NCI-H748 (cell line): Measurements from ENCODE around the gene JARID2.
"Not testable (repeated sequence)": the region's sequence is repeated elsewhere in the genome, so short reads cannot be mapped to it uniquely, and the experiment has no call there.

Experiments used
- DNase-seq: peaks from one replicate; lab custom pipeline; 2025; ENCODE audit not compliant: unreplicated experiment; lab: John Stamatoyannopoulos, UW

Gene JARID2

GRCh38 chr6:15287670-15288375, 42.0 kb downstream of the JARID2 start:
- DNase-seq = no peak

DNA sequence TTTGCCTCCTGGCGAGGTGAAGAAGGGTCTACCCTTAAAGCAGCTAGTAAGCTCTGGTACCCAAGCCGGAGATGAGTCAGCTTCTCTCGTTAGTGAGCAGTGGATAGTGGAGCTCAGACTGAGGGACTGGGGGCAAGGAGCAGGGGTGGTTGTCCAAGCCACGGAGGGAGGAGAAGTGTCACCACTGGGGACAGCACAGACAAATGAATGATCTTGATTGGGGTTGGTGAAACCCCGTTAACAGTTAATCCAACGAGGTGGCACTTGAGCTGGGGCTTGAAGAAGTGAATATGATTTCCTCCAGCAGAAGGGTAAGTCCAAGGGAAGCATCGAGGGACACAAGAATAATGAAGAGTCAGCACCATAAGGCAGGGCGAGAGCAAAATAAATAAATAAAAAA, 43.0 kb downstream of the JARID2 start:
- DNase-seq = no peak

- DNase-seq = not testable (repeated sequence)
These were observed 43.6 kb downstream of the JARID2 start for GRCh38 chr6:15289456-15289855.

- no peak for DNase-seq
These were observed 44.3 kb downstream of the JARID2 start for GRCh38 chr6:15290067-15290680.

- no peak for DNase-seq
These were observed 45.3 kb downstream of the JARID2 start for GRCh38 chr6:15290962-15291704.

DNA sequence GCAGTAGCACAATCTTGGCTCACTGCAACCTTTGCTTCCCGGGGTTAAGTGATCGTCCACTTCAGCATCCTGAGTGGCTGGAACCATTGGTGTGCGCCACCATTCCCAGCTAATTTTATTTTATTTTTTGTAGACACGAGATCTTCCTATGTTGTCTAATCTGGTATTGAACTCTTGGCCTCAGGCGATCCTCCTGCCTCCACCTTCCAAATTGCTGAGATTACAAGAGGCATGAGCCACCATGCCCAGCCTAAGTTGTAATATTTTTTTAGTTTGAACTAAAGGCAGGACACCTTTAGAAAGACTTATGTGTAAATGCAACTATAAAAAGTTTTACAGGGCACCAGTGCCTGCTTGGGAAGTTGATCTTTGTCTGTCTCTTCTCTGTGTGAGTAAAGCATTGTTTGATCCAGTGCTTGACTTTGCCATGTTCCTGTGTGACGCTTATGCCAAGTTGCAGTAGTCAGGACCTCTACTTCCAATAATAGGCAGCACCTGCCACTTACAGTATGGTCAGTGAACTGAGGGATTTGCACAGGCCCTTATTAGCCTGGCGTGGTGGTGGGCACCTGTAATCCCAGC, 46.9 kb downstream of the JARID2 start:
- DNase-seq = no peak

DNA sequence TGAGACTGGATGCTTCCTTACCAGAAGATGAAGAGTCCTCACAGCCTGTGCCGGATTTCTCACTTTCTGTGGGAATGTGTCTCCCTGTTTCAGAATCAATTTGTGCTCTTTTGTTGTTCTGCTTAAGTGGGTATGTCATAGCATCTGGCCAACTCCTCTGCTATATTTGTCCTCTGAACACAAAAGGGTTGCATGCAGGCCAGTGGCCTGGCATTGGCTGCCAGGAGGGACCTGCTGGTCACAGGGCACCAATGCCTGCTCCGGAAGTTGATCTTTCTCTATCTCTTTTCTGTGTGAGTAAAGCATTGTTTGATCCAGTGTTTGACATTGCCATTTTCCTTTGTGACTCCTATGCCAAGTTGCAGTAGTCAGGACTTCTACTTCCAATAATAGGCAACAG, 47.8 kb downstream of the JARID2 start:
- no peak for DNase-seq

DNA sequence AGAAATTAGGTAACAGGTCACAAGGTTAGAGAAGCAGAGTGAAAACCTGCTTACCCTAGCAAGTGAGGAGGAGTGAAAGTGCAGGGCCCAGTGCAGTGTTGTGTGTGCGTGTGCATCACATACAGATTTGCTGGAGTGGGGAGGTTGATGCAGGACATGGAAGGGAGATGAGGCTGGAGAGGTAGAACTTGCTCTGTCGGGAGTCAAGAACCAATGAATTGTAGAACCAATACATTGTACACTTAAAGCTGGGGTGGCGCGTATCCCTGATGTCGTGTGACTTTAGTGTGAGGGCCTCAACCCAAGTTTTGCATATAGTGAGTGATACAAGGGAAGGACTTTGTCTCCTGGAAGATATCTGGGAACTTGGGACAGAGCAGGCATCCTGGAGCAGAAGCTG, 48.6 kb downstream of the JARID2 start:
- DNase-seq = no peak

DNA sequence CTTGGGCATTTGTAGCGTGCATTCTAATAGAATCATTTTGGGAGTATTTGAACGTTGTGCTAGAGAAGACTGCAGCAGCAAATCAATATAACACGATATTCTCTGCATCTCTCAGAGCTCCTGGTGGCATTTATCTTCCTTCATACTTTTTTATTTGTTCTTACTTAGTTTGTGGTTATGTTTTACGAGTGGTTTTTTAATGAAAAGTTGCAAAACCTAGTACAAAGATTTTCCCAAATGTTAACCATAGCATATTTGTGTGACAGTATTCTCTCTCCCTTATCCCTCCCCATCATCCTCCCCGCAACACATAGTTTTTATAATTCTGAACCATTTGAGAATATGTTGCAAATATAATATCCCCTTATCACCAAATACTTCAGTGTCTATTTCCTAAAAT, 50.4 kb downstream of the JARID2 start:
- DNase-seq = no peak

DNA sequence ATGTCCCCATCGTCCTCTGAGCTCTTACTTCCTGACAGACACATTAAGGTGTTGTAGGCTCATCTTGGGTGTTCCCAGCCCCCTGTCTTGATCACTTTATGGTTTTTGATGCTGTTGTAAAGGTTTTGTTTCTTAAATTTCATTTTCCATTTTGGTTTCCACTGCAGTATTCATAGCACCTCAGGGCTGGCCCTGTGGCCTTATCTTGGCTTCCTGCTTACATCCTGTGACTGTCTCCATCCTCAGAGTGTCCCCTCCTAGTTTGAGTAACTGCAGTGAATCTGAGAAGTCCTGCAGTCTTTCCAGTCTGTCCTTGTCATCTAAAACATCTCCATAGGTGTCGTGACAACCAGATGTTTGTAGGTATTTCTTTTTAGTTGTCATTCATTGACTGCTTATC, 50.9 kb downstream of the JARID2 start:
- DNase-seq = no peak

DNA sequence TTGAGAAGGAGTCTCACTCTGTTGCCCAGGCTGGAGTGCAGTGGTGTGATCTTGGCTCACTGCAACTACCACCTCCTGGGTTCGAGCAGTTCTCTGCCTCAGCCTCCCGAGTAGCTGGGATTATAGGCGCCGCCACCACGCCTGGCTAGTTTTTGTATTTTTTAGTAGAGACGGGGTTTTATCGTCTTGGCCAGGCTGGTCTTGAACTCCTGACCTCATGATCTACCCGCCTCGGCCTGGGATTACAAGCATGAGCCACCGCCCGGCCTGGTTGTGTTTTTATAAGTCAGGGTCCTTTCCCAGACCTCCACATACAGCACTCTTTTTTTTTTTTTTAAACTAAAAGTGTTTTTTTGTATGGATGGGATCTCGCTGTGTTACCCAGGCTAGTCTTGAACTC, 51.3 kb downstream of the JARID2 start:
- not testable (repeated sequence) for DNase-seq

DNA sequence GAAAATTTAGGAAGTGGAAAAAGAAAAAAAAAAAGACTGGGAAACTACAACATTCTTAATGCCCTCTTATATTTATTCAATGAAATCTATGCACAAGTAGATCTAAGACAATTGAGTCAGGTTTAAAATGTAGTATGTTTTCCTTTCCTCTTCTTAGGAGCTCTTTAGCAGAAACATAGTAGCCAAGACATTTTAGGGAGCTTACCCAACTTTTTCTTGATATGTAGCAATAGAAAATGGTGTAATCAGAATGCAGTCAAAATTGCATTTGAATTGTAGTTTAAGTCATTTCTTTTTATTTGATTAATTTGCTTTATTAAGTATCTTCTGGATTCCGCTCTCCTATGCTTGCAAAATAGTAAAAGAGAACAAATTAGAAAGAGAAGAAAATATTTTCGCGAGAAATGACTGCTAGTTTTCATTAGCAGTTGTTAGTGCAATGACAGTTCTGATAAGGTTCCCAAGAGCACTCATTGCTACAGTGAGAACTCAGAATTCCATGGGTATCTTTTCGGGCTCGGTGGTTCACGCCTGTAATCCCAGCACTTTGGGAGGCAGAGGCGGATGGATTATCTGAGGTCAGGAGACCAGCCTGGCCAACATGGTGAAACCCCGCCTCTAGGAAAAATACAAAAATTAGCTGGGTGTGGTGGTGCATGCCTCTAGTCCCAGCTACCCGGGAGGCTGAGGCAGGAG, 52.2 kb downstream of the JARID2 start:
- no peak for DNase-seq

GRCh38 chr6:15299430-15300131, 53.7 kb downstream of the JARID2 start:
- no peak for DNase-seq

DNA sequence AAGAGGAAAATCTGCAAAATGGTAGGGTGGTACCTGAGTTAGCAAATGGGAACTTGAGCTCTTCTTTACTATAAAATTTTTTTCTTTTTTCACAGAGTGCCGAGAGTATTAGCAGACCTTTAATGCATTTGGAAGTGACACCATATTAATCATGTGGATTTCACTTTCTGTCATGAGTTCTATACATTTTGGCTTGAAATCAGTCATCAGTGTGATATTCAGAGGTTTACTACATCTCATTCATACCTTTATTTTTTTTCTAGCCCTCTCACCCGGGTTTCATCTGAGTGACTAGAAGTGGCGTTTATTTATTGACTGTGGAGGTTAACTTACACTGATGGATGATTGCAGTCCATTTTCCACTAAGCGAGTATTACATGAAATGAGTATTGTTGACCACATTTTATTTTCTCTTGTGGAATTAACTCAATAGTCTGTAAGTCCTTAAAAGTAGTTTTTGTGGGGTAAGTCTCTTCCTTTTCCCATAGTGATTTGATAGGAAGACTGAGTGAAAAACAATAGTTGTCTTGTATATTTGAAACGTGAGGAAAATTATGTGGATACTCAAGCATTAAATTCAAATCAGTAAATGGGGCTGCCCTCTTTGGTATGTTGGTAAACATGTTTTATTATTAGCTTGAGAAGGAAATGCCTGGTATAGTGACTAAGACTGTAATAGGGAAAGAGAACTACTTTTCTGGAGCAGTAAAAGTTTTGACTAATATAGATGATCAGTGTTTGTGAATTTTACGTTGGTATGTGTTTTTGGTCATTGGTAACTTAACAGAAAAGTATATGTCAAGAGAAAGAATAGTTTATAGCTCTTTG, 55.5 kb downstream of the JARID2 start:
- DNase-seq = no peak

- DNase-seq = no peak
These were observed 57.5 kb downstream of the JARID2 start for GRCh38 chr6:15303162-15303919.

- DNase-seq = peak; percentile 23
These were observed 58.0 kb downstream of the JARID2 start for GRCh38 chr6:15303920-15304291.

- DNase-seq = no peak
These were observed 58.6 kb downstream of the JARID2 start for GRCh38 chr6:15304337-15305042.

- DNase-seq = no peak
These were observed 59.6 kb downstream of the JARID2 start for GRCh38 chr6:15305496-15305895.
